Gastrocnemius medialis (tissue), 4 donors: ENCODE measurements around the gene LBH. TPM values are rescaled to one million over a fixed set of nuclear protein-coding genes. Genes with fewer than 3 reads are reported as not detected.

Experiments
- ATAC-seq, 2 donors: fragments of 150-250 bp; one replicate each; pipeline ENCODE4 v1.9.1; 2016
- DNase-seq, 2 donors: peaks; one replicate each; pipeline ENCODE4 v3.0.0-alpha.2; 2019
- H3K27ac ChIP-seq, 4 donors: fragments of 200-600 bp; sonication (generic); 1 replicate in 1 of 4; 2 replicates in 3 of 4; pipeline ENCODE4 v1.5.1; 2016 to 2018; ENCODE audit warnings: mild to moderate bottlenecking in 2 of 4, moderate library complexity in 1 of 4
- H3K27me3 ChIP-seq, 3 donors: fragments of 200-600 bp; sonication (generic) in 2 of 3; 1 replicate in 1 of 3; 2 replicates in 2 of 3; pipeline versions ENCODE4 v1.5.1 to v1.6.0; 2016 to 2019; ENCODE audit warnings: mild to moderate bottlenecking in 1 of 3, moderate library complexity in 1 of 3
- H3K36me3 ChIP-seq, 2 donors: fragments of 200-600 bp; sonication (generic) in 1 of 2; one replicate each; pipeline ENCODE4 v1.5.1; 2017 to 2018
- H3K4me1 ChIP-seq, 2 donors: fragments of 200-600 bp; sonication (generic) in 1 of 2; one replicate each; pipeline ENCODE4 v1.5.1; 2016 to 2017; ENCODE audit warnings: mild to moderate bottlenecking in 2 of 2
- H3K4me3 ChIP-seq, 4 donors: fragments of 200-600 bp; sonication (generic) in 3 of 4; 1 replicate in 1 of 4; 2 replicates in 3 of 4; pipeline ENCODE4 v1.5.1; 2016 to 2019; ENCODE audit warnings: mild to moderate bottlenecking in 2 of 4
- H3K9me3 ChIP-seq, 3 donors: fragments of 200-600 bp; sonication (generic) in 2 of 3; 1 replicate in 1 of 3; 2 replicates in 2 of 3; pipeline ENCODE4 v1.5.1; 2016 to 2019
- POLR2A ChIP-seq, 2 donors: fragments of 450-650 bp; IDR thresholded peaks; one replicate each; pipeline ENCODE4 v1.6.1; 2017; ENCODE audit warnings: antibody characterized with exemption in 2 of 2, mild to moderate bottlenecking in 2 of 2, moderate library complexity in 2 of 2
- in situ Hi-C, 4 donors: fragments of 200-750 bp; cut with MboI; loops; one replicate each; pipeline versions ENCODE4 v1.15.0 to v1.8.0; 2017; ENCODE audit warnings: low sequenced_read_pairs in 4 of 4
- intact Hi-C: fragments of 100-400 bp; cut with DNase I; formaldehyde crosslinking; loops from one replicate; pipeline ENCODE4 v1.15.1; 2023; ENCODE audit warnings: low total_unique reads
- total RNA-seq, 4 donors: library from RNA; depleted of rRNA; stranded (reverse); fragments of >200 nt; gene quantifications; one replicate each; pipeline versions ENCODE4 v1.1.0 to v1.2.3, GENCODE V29; 2016
- TF ChIP-seq, protein P1 (sequence below), 5 experiments: fragments of 450-650 bp in 3 of 5; fragments of 200-600 bp in 2 of 5; sonication (generic) in 2 of 5; IDR thresholded peaks in 4 of 5; conservative IDR thresholded peaks in 1 of 5; 1 replicate in 4 of 5; 2 replicates in 1 of 5; pipeline ENCODE4 v1.5.1; 2016 to 2019; ENCODE audit warnings: antibody characterized with exemption in 5 of 5, mild to moderate bottlenecking in 3 of 5, moderate library complexity in 3 of 5

Gene LBH
- total RNA-seq, 4 donors from 2014 or later: 5.4 to 37.6 (median 12.5) TPM

DNA sequence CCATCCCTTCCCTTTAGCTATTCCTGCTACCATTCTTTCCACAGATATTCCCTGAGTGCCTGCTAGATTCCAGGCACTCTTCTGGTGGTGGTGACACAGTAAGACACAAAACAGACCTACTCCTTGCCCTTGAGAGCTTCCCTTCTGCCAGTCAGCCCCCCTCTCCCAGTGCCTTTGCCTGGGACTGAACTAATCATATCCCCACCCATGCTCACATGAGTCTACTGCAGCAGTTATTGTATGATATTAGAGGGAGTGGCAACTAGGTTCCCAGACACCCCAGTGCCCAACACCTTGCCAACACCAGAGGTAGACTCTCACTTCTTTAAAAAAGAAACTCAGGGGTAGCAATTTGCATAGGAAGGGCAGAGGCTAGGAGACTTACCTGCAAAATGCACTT lies 7.2 kb upstream of the LBH start:
- no peak for DNase-seq
- Histone ChIP-seq H3K4me3 (no peak overlapping the region), H3K36me3 (no peaks in the 10 kb centered on the region), H3K27ac (no peak overlapping the region), H3K9me3 (no peaks in the 10 kb centered on the region), H3K27me3 (peaks cover 0 to 4% (median 0%) of the 10 kb centered on the region in 3 donors), H3K4me1 (peaks cover 21 to 22% of the 10 kb centered on the region in 2 donors)
- TF ChIP-seq, protein P1, sequence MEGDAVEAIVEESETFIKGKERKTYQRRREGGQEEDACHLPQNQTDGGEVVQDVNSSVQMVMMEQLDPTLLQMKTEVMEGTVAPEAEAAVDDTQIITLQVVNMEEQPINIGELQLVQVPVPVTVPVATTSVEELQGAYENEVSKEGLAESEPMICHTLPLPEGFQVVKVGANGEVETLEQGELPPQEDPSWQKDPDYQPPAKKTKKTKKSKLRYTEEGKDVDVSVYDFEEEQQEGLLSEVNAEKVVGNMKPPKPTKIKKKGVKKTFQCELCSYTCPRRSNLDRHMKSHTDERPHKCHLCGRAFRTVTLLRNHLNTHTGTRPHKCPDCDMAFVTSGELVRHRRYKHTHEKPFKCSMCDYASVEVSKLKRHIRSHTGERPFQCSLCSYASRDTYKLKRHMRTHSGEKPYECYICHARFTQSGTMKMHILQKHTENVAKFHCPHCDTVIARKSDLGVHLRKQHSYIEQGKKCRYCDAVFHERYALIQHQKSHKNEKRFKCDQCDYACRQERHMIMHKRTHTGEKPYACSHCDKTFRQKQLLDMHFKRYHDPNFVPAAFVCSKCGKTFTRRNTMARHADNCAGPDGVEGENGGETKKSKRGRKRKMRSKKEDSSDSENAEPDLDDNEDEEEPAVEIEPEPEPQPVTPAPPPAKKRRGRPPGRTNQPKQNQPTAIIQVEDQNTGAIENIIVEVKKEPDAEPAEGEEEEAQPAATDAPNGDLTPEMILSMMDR (IDR thresholded peaks at IDR 0.05 in 4 of 5, conservative IDR thresholded peaks at IDR 0.05 in 1 of 5): no peak
- TF ChIP-seq POLR2A (IDR thresholded peaks at IDR 0.05): no peak
- intact Hi-C loops (no loop called here), in situ Hi-C loops (loop anchor here in 2 of 4 donors (25.0 kb wide), 2 partner anchors 938 to 1113 kb away; no protein-coding TSS in a partner anchor)
- no peak for ATAC-seq

DNA sequence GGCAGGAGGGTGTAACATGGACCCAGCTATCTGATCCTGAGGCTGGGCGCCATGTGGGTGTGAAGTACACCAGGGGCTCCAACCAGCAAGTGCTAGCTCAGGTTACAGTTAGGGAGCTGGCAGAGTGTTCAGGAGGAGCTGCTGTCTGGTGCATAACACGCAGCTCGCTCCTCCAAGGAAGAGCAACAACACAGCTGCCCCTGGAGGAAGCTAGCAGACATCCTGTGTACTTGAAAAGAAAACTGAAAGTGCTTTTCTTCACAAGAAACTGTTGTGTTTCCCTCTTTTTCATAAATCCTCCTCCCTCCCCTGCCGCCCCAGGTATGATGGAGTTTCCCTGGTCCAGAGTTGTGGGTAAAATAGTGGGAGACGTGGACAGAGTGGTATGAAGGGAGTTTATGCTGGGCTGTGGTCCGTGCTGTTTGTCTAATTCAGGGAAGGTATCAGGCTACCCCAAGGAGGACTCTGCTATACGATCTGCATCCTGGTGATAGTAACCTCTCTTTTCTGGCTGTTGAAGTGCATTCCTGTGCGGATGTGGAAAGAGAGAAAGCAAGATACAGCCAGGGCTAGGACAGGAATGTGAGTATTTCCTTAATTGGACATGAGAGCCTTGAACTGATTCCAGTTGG lies 6.1 kb upstream of the LBH start:
- in situ Hi-C loops (loop anchor here in 1 of 4 donors (25.0 kb wide), 1 partner anchor 237 kb away; no protein-coding TSS in a partner anchor), intact Hi-C loops (loop anchor here (5.0 kb wide), 1 partner anchor 53 kb away; no protein-coding TSS in a partner anchor)
- Histone ChIP-seq H3K4me1 (peaks cover 21 to 22% of the 10 kb centered on the region in 2 donors), H3K36me3 (no peaks in the 10 kb centered on the region), H3K9me3 (no peaks in the 10 kb centered on the region), H3K4me3 (peak overlapping the region; percentile 31 to 40 (median 38)), H3K27me3 (peaks cover 0 to 4% (median 0%) of the 10 kb centered on the region in 3 donors), H3K27ac (peak overlapping the region; percentile 63 to 75 (median 66))
- ATAC-seq: peak; percentile 87 to 96
- TF ChIP-seq, protein P1 (IDR thresholded peaks at IDR 0.05 in 4 of 5, conservative IDR thresholded peaks at IDR 0.05 in 1 of 5): no peak
- TF ChIP-seq POLR2A (IDR thresholded peaks at IDR 0.05): peak in 1 of 2 donors; percentile 13
- peak; percentile 59 to 72 for DNase-seq

- peak overlapping the region; percentile 63 to 75 (median 66) for H3K27ac ChIP-seq
- DNase-seq: no peak
- in situ Hi-C loops (loop anchor here in 1 of 4 donors (25.0 kb wide), 1 partner anchor 236 kb away; no protein-coding TSS in a partner anchor), intact Hi-C loops (loop anchor here (5.0 kb wide), 1 partner anchor 54 kb away; no protein-coding TSS in a partner anchor)
- ATAC-seq: no peak
- H3K36me3 ChIP-seq: no peaks in the 10 kb centered on the region
- peaks cover 0 to 6% (median 3%) of the 10 kb centered on the region in 3 donors for H3K27me3 ChIP-seq
- no peaks in the 10 kb centered on the region for H3K9me3 ChIP-seq
- peaks cover 22 to 27% of the 10 kb centered on the region in 2 donors for H3K4me1 ChIP-seq
- TF ChIP-seq, protein P1 (IDR thresholded peaks at IDR 0.05 in 4 of 5, conservative IDR thresholded peaks at IDR 0.05 in 1 of 5): no peak
- no peak for TF ChIP-seq POLR2A (IDR thresholded peaks at IDR 0.05)
- no peak overlapping the region for H3K4me3 ChIP-seq
These were observed 4.9 kb upstream of the LBH start for GRCh38 chr2:30226144-30227032.

DNA sequence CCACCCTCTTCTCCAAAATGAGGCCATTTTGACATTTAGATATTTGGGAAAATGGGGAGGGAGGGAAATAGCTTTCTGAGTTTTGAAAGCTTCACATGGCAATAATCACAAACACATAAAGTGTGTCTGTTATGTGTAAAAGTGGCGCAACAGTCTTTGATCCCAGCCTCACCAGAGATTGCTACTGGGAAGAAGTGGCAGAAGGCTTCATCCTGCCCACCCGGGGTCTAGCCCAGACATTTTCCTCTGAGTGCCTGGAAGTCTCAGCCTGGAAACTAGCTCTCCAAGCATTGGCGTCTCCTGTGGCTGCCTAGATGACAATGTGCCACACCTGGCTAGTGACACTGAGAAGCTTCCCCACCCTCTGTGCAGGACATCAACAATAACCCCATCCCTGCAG lies 1.7 kb upstream of the LBH start:
- no peak for ATAC-seq
- H3K4me1 ChIP-seq: peaks cover 21 to 34% of the 10 kb centered on the region in 2 donors
- peaks cover 14 to 33% (median 27%) of the 10 kb centered on the region in 3 donors for H3K27me3 ChIP-seq
- no peak for DNase-seq
- H3K4me3 ChIP-seq: no peak overlapping the region
- TF ChIP-seq POLR2A (IDR thresholded peaks at IDR 0.05): no peak
- TF ChIP-seq, protein P1 (IDR thresholded peaks at IDR 0.05 in 4 of 5, conservative IDR thresholded peaks at IDR 0.05 in 1 of 5): no peak
- no peaks in the 10 kb centered on the region for H3K9me3 ChIP-seq
- H3K27ac ChIP-seq: no peak overlapping the region
- in situ Hi-C loops (loop anchor here in 1 of 4 donors (25.0 kb wide), 1 partner anchor 233 kb away; no protein-coding TSS in a partner anchor), intact Hi-C loops (loop anchor here (5.0 kb wide), 1 partner anchor 57 kb away; no protein-coding TSS in a partner anchor)
- no peaks in the 10 kb centered on the region for H3K36me3 ChIP-seq
